TTC549 (cell line): ENCODE results near the gene COL4A2.

Experiments used
- FAIRE-seq: peaks from 2 replicates; lab custom pipeline; 2012; peaks lifted over from hg19 to GRCh38; lab: Jason Lieb, UNC

Gene COL4A2

DNA sequence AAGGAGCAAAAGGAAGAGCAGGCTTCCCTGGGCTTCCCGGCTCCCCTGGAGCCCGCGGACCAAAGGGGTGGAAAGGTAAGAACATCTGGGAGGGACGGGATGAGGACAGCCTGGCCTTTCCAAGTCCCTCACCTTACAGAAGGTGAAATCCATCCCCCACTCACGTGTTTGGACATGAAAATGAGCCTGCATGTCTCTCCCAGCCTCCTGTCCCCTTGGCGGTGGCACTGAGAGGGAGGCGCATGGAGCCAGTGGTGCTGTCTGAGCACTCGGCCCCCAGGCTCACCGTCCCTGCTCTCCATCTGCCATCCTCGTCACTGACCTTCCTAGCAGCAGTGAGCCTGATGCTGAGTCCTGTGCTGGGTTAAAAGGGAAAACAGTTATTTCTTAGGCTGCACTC is 150.3 kb downstream of the COL4A2 start:
- FAIRE-seq = no peak

DNA sequence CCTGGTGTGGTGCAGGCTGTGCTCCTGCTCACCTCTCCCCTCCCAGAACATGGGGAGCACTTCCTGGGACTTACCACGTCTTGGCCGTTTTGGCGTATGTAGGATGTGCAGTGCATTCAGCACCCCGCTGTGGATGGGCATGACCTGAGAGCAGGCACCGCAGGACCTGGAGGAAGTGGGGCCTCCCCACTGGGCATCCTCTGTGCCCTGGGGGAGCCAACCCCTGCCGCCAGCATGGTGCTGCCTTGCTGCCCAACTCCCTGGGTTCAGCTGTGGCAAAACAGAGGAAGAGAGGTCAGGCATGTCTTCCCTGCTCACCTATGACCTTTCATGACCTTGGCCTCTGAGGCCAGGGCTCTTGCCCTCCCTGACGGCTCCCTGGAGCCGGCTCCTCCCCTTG is 150.9 kb downstream of the COL4A2 start:
- FAIRE-seq = no peak

DNA sequence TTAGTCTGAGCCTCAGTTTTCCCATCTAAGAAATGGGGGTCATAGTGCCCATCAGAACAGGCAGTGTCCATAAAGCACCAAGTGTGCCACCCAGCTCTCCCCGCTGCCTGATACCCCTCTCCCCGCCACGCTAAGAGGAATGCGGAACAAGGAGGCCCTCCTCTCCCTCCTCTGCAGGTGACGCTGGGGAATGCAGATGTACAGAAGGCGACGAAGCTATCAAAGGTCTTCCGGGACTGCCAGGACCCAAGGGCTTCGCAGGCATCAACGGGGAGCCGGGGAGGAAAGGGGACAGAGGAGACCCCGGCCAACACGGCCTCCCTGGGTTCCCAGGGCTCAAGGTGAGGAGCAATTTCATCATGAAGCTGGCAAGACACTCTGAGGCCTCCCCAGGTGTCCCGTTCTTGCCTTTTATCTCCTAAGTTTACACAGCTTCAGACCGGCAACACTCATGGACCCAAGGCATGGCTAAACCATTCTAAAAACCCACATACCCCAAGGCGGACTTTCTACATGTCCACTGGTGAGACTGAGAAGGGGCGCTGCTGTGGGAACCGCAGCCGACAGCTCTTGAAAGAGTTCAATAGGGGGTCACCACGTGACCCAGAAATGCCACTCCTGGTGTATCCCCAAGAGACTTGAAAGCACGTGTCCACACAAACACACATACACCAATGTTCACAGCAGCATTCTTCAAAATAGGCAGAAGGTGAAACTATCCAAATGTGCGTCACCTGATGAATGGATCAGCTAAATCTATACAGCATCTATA is 151.7 kb downstream of the COL4A2 start:
- FAIRE-seq = no peak

DNA sequence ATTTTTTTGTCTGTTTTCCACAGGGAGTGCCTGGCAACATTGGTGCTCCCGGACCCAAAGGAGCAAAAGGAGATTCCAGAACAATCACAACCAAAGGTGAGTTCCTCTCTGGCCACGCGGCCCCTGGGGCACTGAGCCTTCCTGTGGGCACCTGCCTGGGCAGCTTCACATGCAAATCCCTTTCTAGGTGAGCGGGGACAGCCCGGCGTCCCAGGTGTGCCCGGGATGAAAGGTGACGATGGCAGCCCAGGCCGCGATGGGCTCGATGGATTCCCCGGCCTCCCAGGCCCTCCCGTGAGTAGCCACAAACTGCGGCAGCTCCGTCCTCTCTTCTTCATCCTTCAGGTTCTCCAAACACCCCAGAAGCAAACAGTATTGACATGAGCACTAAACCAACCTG is 155.0 kb downstream of the COL4A2 start:
- no peak for FAIRE-seq

DNA sequence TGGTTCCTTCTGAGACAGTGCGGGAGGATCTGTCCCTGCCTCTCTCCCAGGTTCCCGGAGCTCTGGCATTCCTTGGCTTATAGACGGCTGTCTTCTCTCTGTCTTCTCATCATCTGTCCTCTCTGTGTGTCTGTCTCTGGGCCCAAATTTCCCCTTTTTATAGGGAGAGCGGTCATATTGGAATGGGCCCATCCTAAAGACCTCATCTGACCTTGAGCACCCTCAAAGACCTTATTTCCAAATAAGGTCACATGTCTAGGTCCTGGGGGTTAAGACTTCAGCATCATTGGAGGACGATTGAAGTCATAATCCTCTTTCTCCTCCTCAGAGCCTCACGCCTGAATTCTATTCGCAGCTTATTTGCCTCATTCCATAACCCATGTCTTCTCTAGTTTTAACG is 156.1 kb downstream of the COL4A2 start:
- FAIRE-seq = no peak

DNA sequence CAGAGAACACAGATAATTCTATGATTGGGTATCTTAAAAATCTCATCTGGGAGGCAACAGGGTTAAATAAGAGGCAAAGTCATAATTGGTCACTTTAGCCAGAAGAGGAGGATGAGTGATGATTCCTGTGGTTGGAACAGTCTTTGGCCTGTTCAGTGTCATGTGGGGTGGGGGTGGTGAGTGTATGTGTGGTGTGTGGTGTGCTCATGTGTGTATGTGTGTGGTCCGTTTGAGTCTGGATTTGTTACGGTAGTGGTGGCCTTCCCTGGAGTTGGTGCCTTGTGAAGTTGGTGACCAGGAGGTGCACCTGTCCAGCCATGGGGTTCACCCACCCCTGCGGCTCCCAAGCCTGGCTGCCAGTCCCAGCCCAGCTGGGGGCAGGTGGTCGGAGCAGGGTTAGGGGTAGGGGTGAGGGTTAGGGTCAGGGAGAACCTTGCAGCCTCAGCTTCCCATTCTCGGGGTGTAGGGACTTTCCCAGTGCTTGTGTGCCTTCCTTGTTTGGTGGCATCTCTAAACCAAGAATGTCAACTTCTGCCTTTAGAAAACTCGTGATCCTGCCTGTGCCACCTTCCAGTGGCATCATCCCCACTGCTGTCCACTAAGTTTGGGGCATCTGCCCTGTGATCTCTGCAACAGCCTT is 156.9 kb downstream of the COL4A2 start:
- FAIRE-seq = no peak

DNA sequence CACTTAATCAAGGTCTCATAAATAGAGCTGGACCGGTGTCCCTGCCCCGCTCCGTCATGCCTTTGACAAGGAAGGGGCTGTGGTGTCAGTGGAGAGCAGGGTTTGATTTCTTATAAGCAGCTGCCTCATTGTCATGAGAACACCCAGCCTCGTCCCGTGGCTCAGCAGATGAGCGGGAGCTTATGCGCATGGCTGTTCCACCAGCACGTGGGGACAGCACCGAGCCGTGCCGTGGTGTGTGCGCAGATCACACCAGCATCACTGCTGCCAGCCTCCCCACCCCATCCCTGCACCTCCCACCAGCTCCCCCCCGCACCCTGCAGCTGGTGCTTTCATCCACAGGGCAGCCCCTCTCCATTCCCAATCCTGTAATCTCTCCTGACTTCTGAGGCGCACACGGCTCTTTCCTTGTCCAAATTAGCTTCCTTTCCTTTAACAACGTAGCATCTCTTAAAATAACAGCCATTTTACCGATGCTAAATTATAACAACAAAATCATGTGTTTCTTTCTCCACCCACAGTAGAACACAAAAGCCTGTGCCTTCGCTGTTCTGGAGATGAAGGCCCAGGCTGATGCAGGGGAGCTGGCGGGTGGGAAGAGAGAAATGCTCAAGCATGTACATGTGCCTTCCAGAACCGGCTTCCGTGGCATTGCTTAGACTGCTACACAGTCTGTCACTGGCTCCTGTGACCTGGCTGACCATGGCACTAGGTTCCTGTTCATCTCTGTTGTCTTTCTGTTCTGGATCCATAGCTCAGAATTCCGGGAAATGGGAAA is 157.7 kb downstream of the COL4A2 start:
- no peak for FAIRE-seq

DNA sequence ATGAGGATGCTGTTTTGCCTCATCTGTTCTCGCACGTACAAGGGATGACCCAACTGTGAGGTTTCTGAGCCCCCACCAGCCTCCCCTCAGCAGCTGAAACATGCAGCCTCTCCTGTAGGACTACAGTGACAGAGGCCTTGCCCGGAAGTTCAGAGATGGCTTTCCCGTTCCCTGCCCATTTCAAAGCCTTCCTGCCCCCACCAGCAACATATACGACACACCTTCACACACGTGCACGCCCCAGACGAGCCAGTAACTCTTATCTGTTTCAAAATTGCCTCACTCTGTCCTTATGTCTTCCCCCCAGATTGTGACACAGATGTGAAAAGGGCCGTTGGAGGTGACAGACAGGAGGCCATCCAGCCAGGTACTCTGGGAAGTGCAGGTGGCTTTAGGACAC is 158.6 kb downstream of the COL4A2 start:
- no peak for FAIRE-seq

DNA sequence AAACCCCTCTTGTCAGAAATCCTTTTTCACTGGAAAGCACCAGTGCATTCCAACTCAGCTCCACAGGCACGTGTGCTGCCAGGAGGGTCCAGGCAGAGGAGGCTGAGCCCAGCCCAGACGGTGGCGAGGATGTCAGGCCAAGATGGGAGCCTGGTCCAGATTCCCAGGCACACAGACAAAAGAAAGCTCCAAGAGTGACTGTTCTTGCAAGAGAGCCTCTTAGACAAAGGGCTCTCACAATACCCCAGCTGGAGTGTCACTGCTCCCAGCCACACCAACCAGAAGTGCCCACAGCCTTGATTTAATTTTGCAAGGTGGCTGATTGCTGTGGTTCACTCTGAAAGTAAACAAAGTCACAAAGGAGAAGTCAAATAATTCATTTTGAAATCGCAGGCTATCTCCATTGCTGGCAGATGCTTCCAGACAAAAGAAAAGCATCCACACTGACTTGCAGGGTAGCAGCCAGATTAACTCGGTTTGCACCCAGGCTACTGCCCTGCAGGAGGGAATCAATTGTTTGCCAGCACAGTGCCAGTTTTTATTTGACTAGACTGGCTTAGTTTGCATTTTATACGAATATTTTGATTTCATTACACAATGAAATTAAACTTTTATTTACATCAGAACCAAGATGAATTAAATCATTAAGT is 159.3 kb downstream of the COL4A2 start:
- no peak for FAIRE-seq

DNA sequence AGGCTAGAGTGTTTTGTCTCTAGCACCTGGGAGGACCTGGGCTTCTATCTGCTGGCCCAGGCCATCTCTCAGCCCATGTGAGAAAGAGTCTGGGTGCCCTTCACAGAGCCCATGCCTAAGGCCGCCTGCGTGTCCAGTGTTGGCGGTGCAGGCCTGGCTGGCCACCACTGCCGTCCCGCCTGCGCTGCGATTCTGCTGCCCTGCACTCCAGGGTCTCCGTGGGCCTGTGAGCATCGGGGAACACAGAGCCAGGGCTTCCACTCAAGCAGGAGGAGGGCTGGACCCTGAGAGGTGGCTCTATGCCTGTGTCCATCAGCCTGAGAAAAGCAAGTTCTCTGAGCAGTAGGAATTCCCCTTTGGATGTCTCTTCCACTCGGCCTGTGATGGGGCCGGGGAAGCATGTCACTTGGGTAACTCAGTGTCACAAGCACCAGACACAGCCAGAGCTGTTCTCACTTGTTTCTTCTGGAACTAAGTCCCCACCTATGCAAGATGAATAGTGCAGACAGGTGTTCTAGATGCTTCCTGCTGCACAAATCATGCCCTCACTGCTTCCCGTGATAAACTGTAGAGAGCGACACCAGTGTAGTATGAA is 160.5 kb downstream of the COL4A2 start:
- no peak for FAIRE-seq

DNA sequence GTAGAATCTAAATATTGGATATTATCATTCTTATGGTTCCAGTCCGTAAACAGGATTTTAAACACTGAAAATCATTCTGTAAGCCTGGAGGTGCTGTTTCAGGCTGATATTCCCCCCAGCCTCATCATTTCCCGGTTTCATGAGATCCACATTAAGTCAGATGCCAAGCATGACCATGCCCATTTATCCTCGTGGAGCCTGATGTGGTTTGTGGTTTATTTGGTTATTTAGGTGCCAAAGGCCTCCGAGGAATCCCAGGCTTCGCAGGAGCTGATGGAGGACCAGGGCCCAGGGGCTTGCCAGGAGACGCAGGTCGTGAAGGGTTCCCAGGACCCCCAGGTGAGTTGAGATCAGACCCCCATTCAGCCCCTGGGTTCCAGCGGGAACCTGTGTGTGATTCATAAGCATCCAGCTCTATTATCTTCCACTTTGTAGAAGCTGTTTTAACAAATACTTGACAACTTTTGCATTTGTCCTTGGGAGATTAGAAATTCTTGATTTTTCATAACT is 162.0 kb downstream of the COL4A2 start:
- no peak for FAIRE-seq

DNA sequence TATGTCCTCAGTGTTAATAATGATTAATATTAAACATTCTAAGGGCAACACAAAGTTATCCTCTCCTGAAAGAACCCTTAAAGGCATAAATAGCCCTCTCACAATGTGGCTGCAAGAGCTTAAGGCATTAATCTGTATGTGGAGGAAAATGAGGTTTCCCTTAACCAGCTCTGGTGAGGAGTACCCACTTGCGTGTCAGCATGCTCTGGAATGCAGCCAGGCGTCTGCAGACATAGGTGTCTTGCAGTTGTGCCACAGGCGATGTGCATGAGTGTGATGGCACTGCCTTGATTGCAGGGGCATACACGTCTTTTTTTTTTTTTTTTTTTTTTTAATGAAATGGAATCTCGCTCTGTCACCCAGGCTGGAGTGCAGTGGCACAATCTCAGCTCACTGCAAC is 162.5 kb downstream of the COL4A2 start:
- FAIRE-seq = no peak

DNA sequence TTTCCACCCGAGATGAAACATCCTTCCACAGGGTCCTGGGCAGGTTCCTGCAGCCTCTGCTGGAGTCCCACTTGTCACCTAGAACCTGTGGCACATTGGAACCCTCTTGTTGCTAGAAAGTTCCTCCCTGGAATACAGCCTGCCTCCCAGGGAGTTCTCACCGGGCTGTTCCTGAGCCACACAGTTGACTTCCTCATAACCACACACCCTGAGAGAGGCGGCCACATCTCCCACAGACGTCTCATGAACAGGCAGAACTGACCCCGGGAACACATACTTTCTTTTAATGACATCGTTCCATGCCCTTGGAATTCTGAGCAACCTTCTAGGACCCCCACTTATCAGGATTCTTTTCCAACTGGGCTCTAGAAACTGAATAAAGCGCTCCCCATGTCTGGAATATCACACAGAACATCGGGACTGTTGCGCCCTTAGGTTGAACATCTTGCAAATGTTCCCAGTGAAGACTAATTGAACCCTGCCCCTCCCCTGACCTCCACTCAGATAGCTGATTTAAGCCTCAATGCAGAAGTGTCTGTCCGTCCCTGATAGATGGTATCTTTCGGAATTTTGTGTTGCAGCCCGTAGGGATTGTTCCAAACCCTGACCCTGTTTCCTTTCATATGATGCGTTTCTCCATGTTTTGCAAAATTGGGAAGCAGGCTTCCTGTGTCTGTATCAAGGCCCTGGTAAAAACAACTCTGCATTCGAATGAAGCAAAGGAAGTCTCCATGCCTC is 163.4 kb downstream of the COL4A2 start:
- no peak for FAIRE-seq

DNA sequence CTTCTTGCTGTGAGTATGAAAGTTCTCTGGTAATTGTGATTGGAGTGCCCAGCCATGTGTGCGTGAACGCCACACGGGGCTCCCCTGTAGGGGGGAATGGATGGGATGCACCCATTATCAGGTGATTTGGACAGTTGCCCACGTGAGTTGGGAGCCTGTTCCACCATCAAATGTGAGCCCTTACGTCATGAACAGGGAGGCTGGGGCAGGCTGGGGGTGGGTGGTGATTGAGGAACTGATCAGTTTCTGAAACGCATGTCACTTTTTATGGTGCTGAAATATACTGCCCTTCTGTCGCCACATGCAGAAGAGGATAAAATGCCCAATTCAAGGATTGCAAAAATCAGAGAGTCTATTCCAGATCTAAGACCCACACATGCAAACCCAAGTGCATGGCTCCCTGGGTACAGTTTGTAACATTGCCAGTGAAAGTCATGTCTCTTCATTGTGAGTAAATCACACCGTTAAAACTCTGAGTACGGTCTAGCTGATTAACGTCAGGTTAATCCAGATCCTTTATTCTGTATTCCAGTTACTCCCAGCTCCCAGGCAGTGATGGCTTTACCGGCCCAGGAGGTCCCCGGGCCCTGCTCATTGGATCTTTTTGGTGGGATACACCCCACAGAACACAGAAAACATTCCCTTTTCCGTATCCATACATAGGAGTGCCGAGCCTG is 164.2 kb downstream of the COL4A2 start:
- no peak for FAIRE-seq

DNA sequence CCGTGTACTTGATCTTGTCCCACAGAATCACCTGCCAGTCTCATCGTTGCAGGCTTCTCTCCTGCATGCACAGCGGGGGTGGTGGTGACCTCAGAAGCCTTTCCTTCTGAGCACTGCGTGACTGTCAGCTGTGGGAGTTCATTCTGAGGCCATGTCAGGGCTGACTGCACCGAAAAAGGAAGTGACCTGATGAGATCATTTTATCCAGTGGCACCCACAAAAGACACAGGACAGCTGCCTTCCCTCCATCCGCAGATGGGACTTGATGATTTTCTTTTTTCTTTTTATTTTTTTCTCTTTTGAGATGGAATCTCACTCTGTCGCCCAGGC is 164.7 kb downstream of the COL4A2 start:
- no peak for FAIRE-seq

DNA sequence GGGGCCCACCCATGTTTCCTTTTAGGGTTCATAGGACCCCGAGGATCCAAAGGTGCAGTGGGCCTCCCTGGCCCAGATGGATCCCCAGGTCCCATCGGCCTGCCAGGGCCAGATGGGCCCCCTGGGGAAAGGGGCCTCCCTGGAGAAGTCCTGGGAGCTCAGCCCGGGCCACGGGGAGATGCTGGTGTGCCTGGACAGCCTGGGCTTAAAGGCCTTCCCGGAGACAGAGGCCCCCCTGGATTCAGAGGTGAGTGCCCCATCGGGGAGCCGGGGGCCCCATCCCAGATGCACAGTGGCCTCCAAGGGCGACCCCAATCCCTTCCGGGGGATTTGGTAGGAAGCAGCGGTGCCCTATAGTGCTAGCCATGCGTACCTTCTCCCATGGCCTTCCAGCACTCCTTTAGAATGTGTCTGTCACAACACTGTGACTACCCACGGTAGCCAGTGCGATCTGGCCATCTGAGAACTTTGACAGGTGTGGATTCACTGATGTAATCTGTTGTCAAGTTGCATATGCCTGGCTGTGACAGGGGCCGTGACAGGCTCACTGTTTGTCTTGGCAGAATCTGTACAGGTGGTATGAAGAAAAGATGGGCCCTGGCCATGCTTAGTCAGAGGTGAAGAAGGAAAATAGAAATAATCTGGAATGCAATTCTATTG is 165.9 kb downstream of the COL4A2 start:
- no peak for FAIRE-seq

DNA sequence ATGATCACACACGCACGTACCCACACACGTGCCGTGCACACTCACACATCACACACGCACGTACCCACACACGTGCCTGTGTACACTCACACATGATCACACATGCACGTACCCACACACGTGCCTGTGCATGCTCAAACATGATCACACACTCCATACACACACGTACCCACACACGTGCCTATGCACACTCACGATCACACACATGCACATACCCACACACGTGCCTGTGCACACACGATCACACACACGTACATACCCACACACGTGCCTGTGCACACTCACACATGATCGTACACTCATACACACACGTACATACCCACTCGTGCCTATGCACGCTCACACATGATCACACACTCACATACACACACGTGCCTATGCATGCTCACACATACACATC is 167.6 kb downstream of the COL4A2 start:
- no peak for FAIRE-seq

DNA sequence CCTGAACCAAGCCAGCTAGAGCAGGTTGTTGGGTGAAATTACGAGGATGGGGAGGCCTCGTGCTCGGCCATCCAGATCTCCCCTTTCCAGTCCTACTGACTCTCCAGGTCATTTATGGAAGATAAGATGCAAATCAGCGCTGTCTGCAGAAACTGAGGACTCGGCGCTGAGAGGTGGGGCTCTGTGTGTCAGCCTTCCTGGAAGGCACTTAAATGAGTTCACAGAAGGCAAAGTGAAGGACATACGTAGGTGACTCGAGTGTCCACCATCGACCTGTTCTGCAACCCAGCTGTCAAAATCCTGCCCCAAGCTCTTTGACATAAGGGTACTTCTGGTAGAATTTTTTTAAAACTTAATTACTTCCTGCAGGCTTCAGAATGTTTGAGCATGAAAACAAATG is 168.0 kb downstream of the COL4A2 start:
- no peak for FAIRE-seq

DNA sequence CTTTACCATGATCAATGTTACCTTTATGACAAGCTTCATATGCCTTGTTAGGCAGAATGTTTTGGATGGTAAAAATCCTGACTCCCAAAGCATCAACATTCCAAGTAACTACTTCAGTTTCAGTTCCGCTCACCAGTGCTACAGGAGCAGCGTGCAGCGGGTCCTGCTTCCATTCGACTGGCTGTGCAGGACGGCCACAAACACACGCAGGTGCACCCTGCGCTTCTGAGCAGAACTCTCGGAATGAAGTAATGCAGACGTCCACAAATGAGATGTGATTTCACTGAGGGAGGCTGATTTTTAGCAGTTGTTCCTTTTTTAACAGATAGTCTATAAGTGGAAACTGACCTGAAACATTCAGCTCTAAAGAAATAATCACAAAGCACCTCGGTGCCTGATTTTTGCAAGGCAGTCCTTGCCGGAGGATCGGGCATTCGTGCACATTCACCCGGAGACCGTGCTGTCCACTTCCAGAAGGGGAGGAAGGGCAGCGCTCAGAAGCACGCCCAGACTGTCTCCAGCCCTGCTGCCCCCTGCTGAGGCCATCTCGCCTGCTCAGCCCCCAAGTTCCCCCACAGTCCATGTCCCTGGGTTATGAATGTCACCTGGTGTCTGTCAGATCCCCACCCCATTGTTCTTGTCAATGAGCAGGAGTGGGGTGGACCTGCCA is 168.6 kb downstream of the COL4A2 start:
- no peak for FAIRE-seq

DNA sequence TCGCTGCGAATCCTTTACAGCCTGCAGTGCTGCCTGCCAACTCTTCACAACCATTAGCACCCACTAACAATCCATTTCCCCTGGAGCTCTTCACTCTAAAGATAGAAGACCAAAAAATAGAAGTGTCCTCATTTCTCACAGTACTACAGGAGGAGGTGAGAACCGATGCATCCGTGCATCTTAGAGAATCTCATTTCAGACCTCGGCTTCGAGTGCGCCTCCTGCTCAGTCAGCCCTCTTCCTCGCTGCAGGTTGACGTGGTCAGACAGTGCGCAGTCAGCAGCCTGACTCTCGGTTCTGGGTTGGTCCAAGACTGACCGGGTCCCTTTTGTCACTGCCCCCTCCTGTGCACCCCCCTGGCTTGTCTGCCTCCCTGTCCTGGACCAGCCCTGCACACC is 169.1 kb downstream of the COL4A2 start:
- FAIRE-seq = no peak
